GM18909 (cell line): ENCODE results near the gene HDAC11.

ENCODE experiments used
- ATAC-seq: cut with Tn5 transposase; IDR thresholded peaks from one replicate; pipeline ENCODE4 v1.9.1; 2021; ENCODE audit warnings: mild to moderate bottlenecking; ENCODE audit not compliant: unreplicated experiment, poor library complexity

The HDAC11 gene

DNA sequence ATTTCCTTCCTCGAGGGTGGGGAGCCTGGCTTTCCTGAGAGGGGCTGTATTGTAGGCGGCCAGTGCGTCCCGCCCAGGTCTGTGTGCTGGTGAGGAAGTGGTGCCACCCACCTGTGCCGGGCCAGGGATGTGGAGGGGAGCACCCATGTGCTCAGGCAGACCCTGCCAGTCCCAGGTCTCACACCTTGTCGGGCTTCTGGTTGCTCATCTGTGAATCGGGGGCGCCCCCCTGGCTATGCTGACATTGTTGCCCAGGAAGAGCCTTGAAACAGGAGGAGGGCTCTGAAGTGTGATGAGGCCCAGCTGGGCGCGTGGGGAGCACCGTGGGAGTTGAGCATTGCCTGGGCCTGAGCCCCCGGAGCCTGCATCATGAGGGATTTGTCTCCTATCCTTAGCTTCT is 73.6 kb downstream of the HDAC11 start:
- ATAC-seq, result no peak

GRCh38 chr3:13555753-13556152 is 75.6 kb downstream of the HDAC11 start:
- no peak for ATAC-seq
